Stimulated activated CD4-positive, alpha-beta T cell treated with anti-CD3 and anti-CD28 coated beads, Interleukin-4, amount 100 ng/mL, for 4 hours (primary cell): ENCODE measurements around the gene CEP120.
"Not testable (repeated sequence)": the region's sequence is repeated elsewhere in the genome, so short reads cannot be mapped to it uniquely, and the experiment has no call there.

Experiments used
- DNase-seq, 2 experiments: peaks; one replicate each; pipeline ENCODE4 v3.0.0-alpha.2; 2020

The CEP120 gene

GRCh38 chr5:123438244-123438643 is 15.0 kb upstream of the CEP120 start:
- DNase-seq: no peak

GRCh38 chr5:123436201-123436600 is 13.0 kb upstream of the CEP120 start:
- no peak for DNase-seq

GRCh38 chr5:123434796-123435195 is 11.6 kb upstream of the CEP120 start:
- DNase-seq: no peak

- DNase-seq: no peak
Measured at GRCh38 chr5:123433596-123433995, 10.4 kb upstream of the CEP120 start.

GRCh38 chr5:123430441-123430840 is 7.2 kb upstream of the CEP120 start:
- not testable (repeated sequence) for DNase-seq

GRCh38 chr5:123429993-123430392 is 6.8 kb upstream of the CEP120 start:
- DNase-seq: no peak

GRCh38 chr5:123429221-123429954 is 6.2 kb upstream of the CEP120 start:
- DNase-seq: no peak

- no peak for DNase-seq
Measured at GRCh38 chr5:123428521-123429220, 5.5 kb upstream of the CEP120 start.

- no peak for DNase-seq
Measured at GRCh38 chr5:123427281-123427680, 4.1 kb upstream of the CEP120 start.

- no peak for DNase-seq
Measured at GRCh38 chr5:123425431-123425830, 2.2 kb upstream of the CEP120 start.

GRCh38 chr5:123422433-123423277 is 548 bp downstream of the CEP120 start:
- peak in 1 of 2 experiments; percentile 4 for DNase-seq

- no peak for DNase-seq
Measured at GRCh38 chr5:123421773-123422172, 1.4 kb downstream of the CEP120 start.

- DNase-seq: no peak
Measured at GRCh38 chr5:123414974-123415373, 8.2 kb downstream of the CEP120 start.

GRCh38 chr5:123412206-123412605 is 11.0 kb downstream of the CEP120 start:
- DNase-seq: no peak

- not testable (repeated sequence) for DNase-seq
Measured at GRCh38 chr5:123401999-123402398, 21.2 kb downstream of the CEP120 start.

- DNase-seq: no peak
Measured at GRCh38 chr5:123401320-123401719, 21.9 kb downstream of the CEP120 start.

- DNase-seq: not testable (repeated sequence)
Measured at GRCh38 chr5:123400870-123401291, 22.3 kb downstream of the CEP120 start.

GRCh38 chr5:123398058-123398733 is 25.0 kb downstream of the CEP120 start:
- no peak for DNase-seq

GRCh38 chr5:123397538-123397937 is 25.7 kb downstream of the CEP120 start:
- DNase-seq: no peak

GRCh38 chr5:123391009-123391408 is 32.2 kb downstream of the CEP120 start:
- DNase-seq: no peak

GRCh38 chr5:123389794-123390193 is 33.4 kb downstream of the CEP120 start:
- DNase-seq: no peak

- DNase-seq: no peak
Measured at GRCh38 chr5:123387313-123387712, 35.9 kb downstream of the CEP120 start.

- no peak for DNase-seq
Measured at GRCh38 chr5:123382252-123382651, 41.0 kb downstream of the CEP120 start.
